GM23338 (cell line): ENCODE measurements around the gene ATP8A1. TPM values are rescaled to one million over a fixed set of nuclear protein-coding genes. Genes with fewer than 3 reads are reported as not detected.

Experiments
- ATAC-seq: fragments of 200-7000 bp; cut with Tn5 transposase; 3 replicates; pipeline ENCODE4 v1.9.1; 2020
- DNase-seq: peaks from one replicate; pipeline ENCODE4 v3.0.0-alpha.2; 2015; ENCODE audit warnings: low spot score
- H2AFZ ChIP-seq: fragments of 200-600 bp; sonication (generic); 2 replicates; pipeline ENCODE4 v1.8.0; 2016; ENCODE audit warnings: antibody characterized with exemption, mild to moderate bottlenecking, moderate library complexity
- H3F3A ChIP-seq: fragments of 200-600 bp; sonication (generic); replicated peaks from 2 replicates; pipeline ENCODE4 v1.8.0; 2017; ENCODE audit warnings: antibody characterized with exemption, mixed run types, low read depth
- H3K27ac ChIP-seq: fragments of 200-600 bp; sonication (generic); 2 replicates; pipeline ENCODE4 v1.6.1; 2016; ENCODE audit warnings: low read depth
- H3K27me3 ChIP-seq: fragments of 200-600 bp; sonication (generic); 2 replicates; pipeline ENCODE4 v1.8.0; 2016; ENCODE audit warnings: mild to moderate bottlenecking, mixed run types, moderate library complexity; ENCODE audit not compliant: insufficient read depth
- H3K36me3 ChIP-seq: fragments of 200-600 bp; sonication (generic); 2 replicates; pipeline ENCODE4 v1.8.0; 2016; ENCODE audit warnings: mild to moderate bottlenecking; ENCODE audit not compliant: insufficient read depth
- H3K4me1 ChIP-seq: fragments of 200-600 bp; sonication (generic); 2 replicates; pipeline ENCODE4 v1.8.0; 2016; ENCODE audit warnings: mild to moderate bottlenecking, moderate library complexity; ENCODE audit not compliant: insufficient read depth
- H3K4me2 ChIP-seq: fragments of 200-600 bp; sonication (generic); 2 replicates; pipeline ENCODE4 v1.7.1; 2017; ENCODE audit warnings: mixed run types
- H3K4me3 ChIP-seq: fragments of 200-600 bp; sonication (generic); 2 replicates; pipeline ENCODE4 v1.6.1; 2016; ENCODE audit warnings: mixed run types
- H3K79me2 ChIP-seq: fragments of 200-600 bp; sonication (generic); replicated peaks from 2 replicates; pipeline ENCODE4 v1.8.0; 2017; ENCODE audit warnings: mild to moderate bottlenecking; ENCODE audit not compliant: insufficient read depth
- H3K9me2 ChIP-seq: fragments of 200-600 bp; sonication (generic); 2 replicates; pipeline ENCODE4 v1.8.0; 2017; ENCODE audit not compliant: insufficient read depth
- H4K20me1 ChIP-seq: fragments of 200-600 bp; sonication (generic); replicated peaks from 2 replicates; pipeline ENCODE4 v1.8.0; 2017; ENCODE audit warnings: mild to moderate bottlenecking; ENCODE audit not compliant: insufficient read depth
- H3K27ac Mint-ChIP-seq: 2 replicates; pipeline ENCODE4 v1.8.0; 2020; ENCODE audit warnings: inconsistent platforms, mild to moderate bottlenecking, moderate library complexity, mixed read lengths
- H3K27me3 Mint-ChIP-seq: 3 replicates; pipeline ENCODE4 v1.8.0; 2022; ENCODE audit warnings: low read depth, mild to moderate bottlenecking, moderate library complexity, mixed read lengths, inconsistent platforms; ENCODE audit not compliant: insufficient read depth, poor library complexity
- H3K36me3 Mint-ChIP-seq: 3 replicates; pipeline ENCODE4 v1.8.0; 2021; ENCODE audit warnings: low read depth, mild to moderate bottlenecking, inconsistent platforms, moderate library complexity, mixed read lengths
- H3K4me1 Mint-ChIP-seq: 3 replicates; pipeline ENCODE4 v1.8.0; 2020; ENCODE audit warnings: mild to moderate bottlenecking, inconsistent platforms, mixed read lengths
- H3K4me3 Mint-ChIP-seq: 3 replicates; pipeline ENCODE4 v1.8.0; 2021; ENCODE audit warnings: moderate library complexity, mild to moderate bottlenecking, inconsistent platforms, mixed read lengths
- H3K9me3 Mint-ChIP-seq: 3 replicates; pipeline ENCODE4 v1.8.0; 2020; ENCODE audit warnings: moderate library complexity, mild to moderate bottlenecking, inconsistent platforms, mixed read lengths
- EZH2 ChIP-seq: fragments of 200-600 bp; sonication (generic); IDR thresholded peaks from one replicate; pipeline ENCODE4 v1.8.0; 2017; ENCODE audit warnings: antibody characterized with exemption, mild to moderate bottlenecking, low read depth; ENCODE audit not compliant: unreplicated experiment
- EZH2phosphoT487 ChIP-seq: fragments of 200-600 bp; sonication (generic); IDR thresholded peaks from one replicate; pipeline ENCODE4 v1.8.1; 2018; ENCODE audit warnings: antibody characterized with exemption; ENCODE audit not compliant: unreplicated experiment
- NANOG ChIP-seq: IDR thresholded peaks from 2 replicates; pipeline ENCODE4 v1.6.1; 2016; ENCODE audit warnings: antibody characterized with exemption, borderline replicate concordance
- STAT1 ChIP-seq: IDR thresholded peaks from one replicate; pipeline ENCODE4 v1.6.1; 2016; ENCODE audit warnings: antibody characterized with exemption; ENCODE audit not compliant: unreplicated experiment
- ZNF114 ChIP-seq: fragments of 250-450 bp; sonication (Bioruptor Pico); IDR thresholded peaks from 2 replicates; pipeline ENCODE4 v1.5.0; 2020; ENCODE audit warnings: mild to moderate bottlenecking, moderate library complexity
- polyA plus RNA-seq: library from polyadenylated mRNA; unstranded; fragments of >200 nt; fragmentation: Nextera tagmentation; extraction: Ambion mirVana; gene quantifications from 2 replicates; pipeline ENCODE4 v1.2.1, GENCODE V29; 2016
- total RNA-seq: library from RNA; depleted of rRNA; stranded (reverse); fragments of >200 nt; shearing (Covaris generic); gene quantifications from 2 replicates; pipeline ENCODE4 v1.2.3, GENCODE V29; 2014
- TF ChIP-seq, protein P1 (sequence below), 2 experiments: fragments of 200-600 bp in 1 of 2; sonication (generic) in 1 of 2; conservative IDR thresholded peaks; 2 replicates each; pipeline versions ENCODE4 v1.5.1 to v1.6.1; 2016 to 2017; ENCODE audit warnings: antibody characterized with exemption in 2 of 2, low read depth in 2 of 2, mild to moderate bottlenecking in 2 of 2, moderate library complexity in 1 of 2
- TF ChIP-seq, protein P2 (sequence below): IDR thresholded peaks from 2 replicates; pipeline ENCODE4 v1.6.1; 2016; ENCODE audit warnings: antibody characterized with exemption
- TF ChIP-seq, protein P3 (sequence below): fragments of 250-450 bp; sonication (Bioruptor Pico); IDR thresholded peaks from 2 replicates; pipeline ENCODE4 v1.5.0; 2020; ENCODE audit warnings: mild to moderate bottlenecking, moderate library complexity
- TF ChIP-seq, protein P4 (sequence below): IDR thresholded peaks from one replicate; pipeline ENCODE4 v1.6.1; 2018; ENCODE audit warnings: antibody characterized with exemption; ENCODE audit not compliant: unreplicated experiment

The ATP8A1 gene
- total and polyA plus RNA-seq, 2 experiments from 2014 or later: 6.8 to 66.3 TPM

DNA sequence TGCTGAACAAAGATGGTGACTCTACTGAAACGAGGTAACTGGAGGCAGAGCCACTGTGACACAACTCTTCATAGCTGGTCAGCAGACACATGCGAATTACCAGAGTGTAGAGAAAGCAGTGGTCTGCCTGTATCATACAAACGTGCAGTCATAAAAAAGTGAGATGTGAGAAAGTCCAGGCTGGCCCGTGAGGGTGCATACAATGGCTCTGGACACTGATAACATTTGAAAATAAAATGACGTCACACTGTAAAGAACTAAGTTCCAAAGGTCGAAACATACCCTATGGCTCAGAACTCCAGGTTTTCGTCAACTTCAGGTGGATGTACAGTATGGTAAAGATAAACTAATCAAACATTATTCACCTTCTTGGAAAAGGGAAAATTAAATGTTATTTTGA, 163.9 kb downstream of the ATP8A1 start (continued):
- TF ChIP-seq, protein P1, sequence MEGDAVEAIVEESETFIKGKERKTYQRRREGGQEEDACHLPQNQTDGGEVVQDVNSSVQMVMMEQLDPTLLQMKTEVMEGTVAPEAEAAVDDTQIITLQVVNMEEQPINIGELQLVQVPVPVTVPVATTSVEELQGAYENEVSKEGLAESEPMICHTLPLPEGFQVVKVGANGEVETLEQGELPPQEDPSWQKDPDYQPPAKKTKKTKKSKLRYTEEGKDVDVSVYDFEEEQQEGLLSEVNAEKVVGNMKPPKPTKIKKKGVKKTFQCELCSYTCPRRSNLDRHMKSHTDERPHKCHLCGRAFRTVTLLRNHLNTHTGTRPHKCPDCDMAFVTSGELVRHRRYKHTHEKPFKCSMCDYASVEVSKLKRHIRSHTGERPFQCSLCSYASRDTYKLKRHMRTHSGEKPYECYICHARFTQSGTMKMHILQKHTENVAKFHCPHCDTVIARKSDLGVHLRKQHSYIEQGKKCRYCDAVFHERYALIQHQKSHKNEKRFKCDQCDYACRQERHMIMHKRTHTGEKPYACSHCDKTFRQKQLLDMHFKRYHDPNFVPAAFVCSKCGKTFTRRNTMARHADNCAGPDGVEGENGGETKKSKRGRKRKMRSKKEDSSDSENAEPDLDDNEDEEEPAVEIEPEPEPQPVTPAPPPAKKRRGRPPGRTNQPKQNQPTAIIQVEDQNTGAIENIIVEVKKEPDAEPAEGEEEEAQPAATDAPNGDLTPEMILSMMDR (conservative IDR thresholded peaks at IDR 0.05; ENCODE audit: low read depth in 2 of 2): no peak
- TF ChIP-seq EZH2 (no peak), NANOG (no peak), ZNF114 (CRISPR knock-in tag) (no peak), EZH2phosphoT487 (no peak), STAT1 (no peak)
- TF ChIP-seq, protein P2, sequence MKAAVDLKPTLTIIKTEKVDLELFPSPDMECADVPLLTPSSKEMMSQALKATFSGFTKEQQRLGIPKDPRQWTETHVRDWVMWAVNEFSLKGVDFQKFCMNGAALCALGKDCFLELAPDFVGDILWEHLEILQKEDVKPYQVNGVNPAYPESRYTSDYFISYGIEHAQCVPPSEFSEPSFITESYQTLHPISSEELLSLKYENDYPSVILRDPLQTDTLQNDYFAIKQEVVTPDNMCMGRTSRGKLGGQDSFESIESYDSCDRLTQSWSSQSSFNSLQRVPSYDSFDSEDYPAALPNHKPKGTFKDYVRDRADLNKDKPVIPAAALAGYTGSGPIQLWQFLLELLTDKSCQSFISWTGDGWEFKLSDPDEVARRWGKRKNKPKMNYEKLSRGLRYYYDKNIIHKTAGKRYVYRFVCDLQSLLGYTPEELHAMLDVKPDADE: no peak

DNA sequence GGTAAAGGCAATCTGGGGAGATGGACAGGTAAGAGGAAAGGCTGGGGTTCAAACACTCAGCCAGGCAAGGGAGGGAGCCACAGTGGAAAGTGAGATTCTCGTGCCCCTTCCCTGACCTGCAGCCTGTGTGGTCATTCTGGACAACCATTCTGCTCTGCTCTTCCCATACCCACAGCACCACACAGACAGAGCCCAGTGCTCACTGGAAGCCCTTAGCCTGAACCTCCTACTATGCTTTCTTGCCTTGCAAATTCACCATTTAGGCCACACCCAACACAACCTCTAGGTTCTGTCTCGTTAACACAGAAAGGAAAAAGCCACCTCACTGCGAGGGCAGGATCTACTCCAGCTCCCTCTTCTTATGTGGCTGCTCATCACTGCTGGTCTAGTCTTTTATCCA, 166.9 kb downstream of the ATP8A1 start:
- Histone ChIP-seq H3F3A (no peaks in the 10 kb centered on the region; the same call in 1 of the 2 replicates), H3K79me2 (no peaks in the 10 kb centered on the region), H3K27me3 (no peaks in the 10 kb centered on the region), H3K36me3 (no peaks in the 10 kb centered on the region), H3K27ac (no peak overlapping the region), H3K4me1 (peaks cover 61% of the 10 kb centered on the region), H4K20me1 (no peaks in the 10 kb centered on the region), H3K9me2 (no peaks in the 10 kb centered on the region), H2AFZ (no peak overlapping the region), H3K4me2 (peak overlapping the region; percentile 26; the same call in 1 of the 2 replicates), H3K4me3 (no peak overlapping the region)
- ATAC-seq (no peak), DNase-seq (no peak)
- peaks cover 60% of the 10 kb centered on the region for H3K4me1 Mint-ChIP-seq
- peaks cover 3% of the 10 kb centered on the region for H3K27me3 Mint-ChIP-seq
- no peak overlapping the region; the same call in 2 of the 3 replicates for H3K4me3 Mint-ChIP-seq
- H3K27ac Mint-ChIP-seq: peak overlapping the region; percentile 82; the same call in 1 of the 2 replicates
- no peaks in the 10 kb centered on the region; the same call in 2 of the 3 replicates for H3K36me3 Mint-ChIP-seq
- 0 out of 3 replicates have a peak, but pooled peaks cover 3% of the 10 kb centered on the region for H3K9me3 Mint-ChIP-seq
- TF ChIP-seq, protein P1 (conservative IDR thresholded peaks at IDR 0.05; ENCODE audit: low read depth in 2 of 2): no peak
- TF ChIP-seq, protein P3, sequence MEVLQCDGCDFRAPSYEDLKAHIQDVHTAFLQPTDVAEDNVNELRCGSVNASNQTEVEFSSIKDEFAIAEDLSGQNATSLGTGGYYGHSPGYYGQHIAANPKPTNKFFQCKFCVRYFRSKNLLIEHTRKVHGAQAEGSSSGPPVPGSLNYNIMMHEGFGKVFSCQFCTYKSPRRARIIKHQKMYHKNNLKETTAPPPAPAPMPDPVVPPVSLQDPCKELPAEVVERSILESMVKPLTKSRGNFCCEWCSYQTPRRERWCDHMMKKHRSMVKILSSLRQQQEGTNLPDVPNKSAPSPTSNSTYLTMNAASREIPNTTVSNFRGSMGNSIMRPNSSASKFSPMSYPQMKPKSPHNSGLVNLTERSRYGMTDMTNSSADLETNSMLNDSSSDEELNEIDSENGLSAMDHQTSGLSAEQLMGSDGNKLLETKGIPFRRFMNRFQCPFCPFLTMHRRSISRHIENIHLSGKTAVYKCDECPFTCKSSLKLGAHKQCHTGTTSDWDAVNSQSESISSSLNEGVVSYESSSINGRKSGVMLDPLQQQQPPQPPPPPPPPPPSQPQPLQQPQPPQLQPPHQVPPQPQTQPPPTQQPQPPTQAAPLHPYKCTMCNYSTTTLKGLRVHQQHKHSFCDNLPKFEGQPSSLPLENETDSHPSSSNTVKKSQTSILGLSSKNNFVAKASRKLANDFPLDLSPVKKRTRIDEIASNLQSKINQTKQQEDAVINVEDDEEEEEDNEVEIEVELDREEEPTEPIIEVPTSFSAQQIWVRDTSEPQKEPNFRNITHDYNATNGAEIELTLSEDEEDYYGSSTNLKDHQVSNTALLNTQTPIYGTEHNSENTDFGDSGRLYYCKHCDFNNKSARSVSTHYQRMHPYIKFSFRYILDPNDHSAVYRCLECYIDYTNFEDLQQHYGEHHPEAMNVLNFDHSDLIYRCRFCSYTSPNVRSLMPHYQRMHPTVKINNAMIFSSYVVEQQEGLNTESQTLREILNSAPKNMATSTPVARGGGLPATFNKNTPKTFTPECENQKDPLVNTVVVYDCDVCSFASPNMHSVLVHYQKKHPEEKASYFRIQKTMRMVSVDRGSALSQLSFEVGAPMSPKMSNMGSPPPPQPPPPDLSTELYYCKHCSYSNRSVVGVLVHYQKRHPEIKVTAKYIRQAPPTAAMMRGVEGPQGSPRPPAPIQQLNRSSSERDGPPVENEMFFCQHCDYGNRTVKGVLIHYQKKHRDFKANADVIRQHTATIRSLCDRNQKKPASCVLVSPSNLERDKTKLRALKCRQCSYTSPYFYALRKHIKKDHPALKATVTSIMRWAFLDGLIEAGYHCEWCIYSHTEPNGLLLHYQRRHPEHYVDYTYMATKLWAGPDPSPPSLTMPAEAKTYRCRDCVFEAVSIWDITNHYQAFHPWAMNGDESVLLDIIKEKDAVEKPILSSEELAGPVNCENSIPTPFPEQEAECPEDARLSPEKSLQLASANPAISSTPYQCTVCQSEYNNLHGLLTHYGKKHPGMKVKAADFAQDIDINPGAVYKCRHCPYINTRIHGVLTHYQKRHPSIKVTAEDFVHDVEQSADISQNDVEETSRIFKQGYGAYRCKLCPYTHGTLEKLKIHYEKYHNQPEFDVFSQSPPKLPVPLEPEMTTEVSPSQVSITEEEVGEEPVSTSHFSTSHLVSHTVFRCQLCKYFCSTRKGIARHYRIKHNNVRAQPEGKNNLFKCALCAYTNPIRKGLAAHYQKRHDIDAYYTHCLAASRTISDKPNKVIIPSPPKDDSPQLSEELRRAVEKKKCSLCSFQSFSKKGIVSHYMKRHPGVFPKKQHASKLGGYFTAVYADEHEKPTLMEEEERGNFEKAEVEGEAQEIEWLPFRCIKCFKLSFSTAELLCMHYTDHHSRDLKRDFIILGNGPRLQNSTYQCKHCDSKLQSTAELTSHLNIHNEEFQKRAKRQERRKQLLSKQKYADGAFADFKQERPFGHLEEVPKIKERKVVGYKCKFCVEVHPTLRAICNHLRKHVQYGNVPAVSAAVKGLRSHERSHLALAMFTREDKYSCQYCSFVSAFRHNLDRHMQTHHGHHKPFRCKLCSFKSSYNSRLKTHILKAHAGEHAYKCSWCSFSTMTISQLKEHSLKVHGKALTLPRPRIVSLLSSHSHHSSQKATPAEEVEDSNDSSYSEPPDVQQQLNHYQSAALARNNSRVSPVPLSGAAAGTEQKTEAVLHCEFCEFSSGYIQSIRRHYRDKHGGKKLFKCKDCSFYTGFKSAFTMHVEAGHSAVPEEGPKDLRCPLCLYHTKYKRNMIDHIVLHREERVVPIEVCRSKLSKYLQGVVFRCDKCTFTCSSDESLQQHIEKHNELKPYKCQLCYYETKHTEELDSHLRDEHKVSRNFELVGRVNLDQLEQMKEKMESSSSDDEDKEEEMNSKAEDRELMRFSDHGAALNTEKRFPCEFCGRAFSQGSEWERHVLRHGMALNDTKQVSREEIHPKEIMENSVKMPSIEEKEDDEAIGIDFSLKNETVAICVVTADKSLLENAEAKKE: no peak
- no peak for TF ChIP-seq EZH2phosphoT487
- TF ChIP-seq, protein P4, sequence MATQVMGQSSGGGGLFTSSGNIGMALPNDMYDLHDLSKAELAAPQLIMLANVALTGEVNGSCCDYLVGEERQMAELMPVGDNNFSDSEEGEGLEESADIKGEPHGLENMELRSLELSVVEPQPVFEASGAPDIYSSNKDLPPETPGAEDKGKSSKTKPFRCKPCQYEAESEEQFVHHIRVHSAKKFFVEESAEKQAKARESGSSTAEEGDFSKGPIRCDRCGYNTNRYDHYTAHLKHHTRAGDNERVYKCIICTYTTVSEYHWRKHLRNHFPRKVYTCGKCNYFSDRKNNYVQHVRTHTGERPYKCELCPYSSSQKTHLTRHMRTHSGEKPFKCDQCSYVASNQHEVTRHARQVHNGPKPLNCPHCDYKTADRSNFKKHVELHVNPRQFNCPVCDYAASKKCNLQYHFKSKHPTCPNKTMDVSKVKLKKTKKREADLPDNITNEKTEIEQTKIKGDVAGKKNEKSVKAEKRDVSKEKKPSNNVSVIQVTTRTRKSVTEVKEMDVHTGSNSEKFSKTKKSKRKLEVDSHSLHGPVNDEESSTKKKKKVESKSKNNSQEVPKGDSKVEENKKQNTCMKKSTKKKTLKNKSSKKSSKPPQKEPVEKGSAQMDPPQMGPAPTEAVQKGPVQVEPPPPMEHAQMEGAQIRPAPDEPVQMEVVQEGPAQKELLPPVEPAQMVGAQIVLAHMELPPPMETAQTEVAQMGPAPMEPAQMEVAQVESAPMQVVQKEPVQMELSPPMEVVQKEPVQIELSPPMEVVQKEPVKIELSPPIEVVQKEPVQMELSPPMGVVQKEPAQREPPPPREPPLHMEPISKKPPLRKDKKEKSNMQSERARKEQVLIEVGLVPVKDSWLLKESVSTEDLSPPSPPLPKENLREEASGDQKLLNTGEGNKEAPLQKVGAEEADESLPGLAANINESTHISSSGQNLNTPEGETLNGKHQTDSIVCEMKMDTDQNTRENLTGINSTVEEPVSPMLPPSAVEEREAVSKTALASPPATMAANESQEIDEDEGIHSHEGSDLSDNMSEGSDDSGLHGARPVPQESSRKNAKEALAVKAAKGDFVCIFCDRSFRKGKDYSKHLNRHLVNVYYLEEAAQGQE: no peak
